H1 (cell line): ENCODE data around the gene PHRF1. TPM values are rescaled to one million over a fixed set of nuclear protein-coding genes. Genes with fewer than 3 reads are reported as not detected.

Source experiments
- CTCF ChIA-PET: fragments of 300-600 bp; sonication (Branson Sonifier 250); formaldehyde crosslinking; loops from one replicate; lab custom pipeline; 2021; ENCODE audit not compliant: partially characterized antibody; lab: Charles Lee
- POLR2A ChIA-PET: fragments of 300-600 bp; sonication (Branson Sonifier 250); formaldehyde crosslinking; loops from one replicate; lab custom pipeline; 2021; ENCODE audit warnings: inconsistent platforms; ENCODE audit not compliant: partially characterized antibody; lab: Charles Lee
- DNase-seq, 2 experiments: peaks; one replicate each; pipeline versions ENCODE4 v3.0.0 to v3.0.0-alpha.2; 2010 to 2022; ENCODE audit warnings: low spot score in 2 of 2, low read depth in 1 of 2, mixed read lengths in 1 of 2
- FAIRE-seq: peaks from 2 replicates; lab custom pipeline; 2011; peaks lifted over from hg19 to GRCh38; lab: Jason Lieb, UNC
- H2AFZ ChIP-seq: 2 replicates; pipeline ENCODE4 v1.8.1; 2012; ENCODE audit warnings: low read length, inconsistent platforms
- H2AK5ac ChIP-seq: 2 replicates; pipeline ENCODE4 v1.6.1; 2013; ENCODE audit warnings: low read depth, low read length
- H2BK120ac ChIP-seq: replicated peaks from 2 replicates; pipeline ENCODE3; 2013; ENCODE audit warnings: low read depth, low read length, inconsistent platforms
- H2BK12ac ChIP-seq: 2 replicates; pipeline ENCODE4 v1.6.1; 2013; ENCODE audit warnings: low read depth, low read length
- H2BK15ac ChIP-seq: 2 replicates; pipeline ENCODE4 v1.6.1; 2013; ENCODE audit warnings: low read length
- H2BK20ac ChIP-seq: 2 replicates; pipeline ENCODE4 v1.6.1; 2013; ENCODE audit warnings: low read length
- H2BK5ac ChIP-seq: 2 replicates; pipeline ENCODE4 v1.6.1; 2013; ENCODE audit warnings: low read depth, low read length
- H3K14ac ChIP-seq: 2 replicates; pipeline ENCODE4 v1.6.1; 2013; ENCODE audit warnings: inconsistent platforms; ENCODE audit not compliant: insufficient read length
- H3K18ac ChIP-seq: 2 replicates; pipeline ENCODE4 v1.6.1; 2013; ENCODE audit warnings: low read length; ENCODE audit errors: extremely low read depth
- H3K23ac ChIP-seq: 2 replicates; pipeline ENCODE4 v1.6.1; 2013; ENCODE audit warnings: inconsistent platforms; ENCODE audit not compliant: insufficient read length
- H3K23me2 ChIP-seq: 2 replicates; pipeline ENCODE4 v1.6.1; 2013; ENCODE audit warnings: low read depth, low read length
- H3K27ac ChIP-seq: 2 replicates; pipeline ENCODE4 v1.6.1; 2011; ENCODE audit warnings: low read depth, low read length, inconsistent platforms
- H3K27me3 ChIP-seq, 4 experiments: replicated peaks in 1 of 4; 1 replicate in 1 of 4; 2 replicates in 3 of 4; pipeline versions ENCODE4 v1.6.1 to v1.8.1; 2011 to 2013; ENCODE audit warnings: low read length in 3 of 4, mild to moderate bottlenecking in 3 of 4, inconsistent platforms in 2 of 4, mixed read lengths in 2 of 4, moderate library complexity in 1 of 4; ENCODE audit not compliant: control insufficient read depth in 3 of 4, insufficient read depth in 3 of 4; ENCODE audit errors: extremely low read depth in 1 of 4
- H3K36me3 ChIP-seq, 4 experiments: 2 replicates each; pipeline versions ENCODE4 v1.6.1 to v1.8.1; 2011 to 2013; ENCODE audit warnings: mild to moderate bottlenecking in 4 of 4, low read length in 3 of 4, moderate library complexity in 2 of 4, control low read depth in 1 of 4, inconsistent platforms in 1 of 4; ENCODE audit not compliant: insufficient read depth in 4 of 4, control insufficient read depth in 2 of 4
- H3K4ac ChIP-seq: replicated peaks from 2 replicates; pipeline ENCODE3; 2013; ENCODE audit warnings: low read length, low read depth, mixed read lengths, inconsistent platforms; ENCODE audit not compliant: insufficient read length
- H3K4me1 ChIP-seq, 4 experiments: replicated peaks in 1 of 4; 1 replicate in 1 of 4; 2 replicates in 3 of 4; pipeline versions ENCODE4 v1.6.1 to v1.8.1; 2011 to 2013; ENCODE audit warnings: low read length in 3 of 4, inconsistent platforms in 2 of 4, mixed read lengths in 1 of 4; ENCODE audit not compliant: insufficient read depth in 4 of 4, control insufficient read depth in 3 of 4
- H3K4me2 ChIP-seq, 2 experiments: 2 replicates each; pipeline versions ENCODE4 v1.6.1 to v1.8.1; 2011 to 2013; ENCODE audit warnings: low read depth in 2 of 2, low read length in 2 of 2, control low read depth in 1 of 2, inconsistent platforms in 1 of 2, mild to moderate bottlenecking in 1 of 2; ENCODE audit not compliant: insufficient read depth in 1 of 2
- H3K4me3 ChIP-seq, 4 experiments: fragments of 200-600, 300-600 bp in 1 of 4; sonication (generic), shearing (Covaris generic), sonication (Bioruptor Twin) in 1 of 4; 2 replicates each; pipeline versions ENCODE4 v1.5.1 to v1.8.1; 2011 to 2016; ENCODE audit warnings: low read length in 4 of 4, low read depth in 3 of 4, control low read depth in 2 of 4, inconsistent platforms in 2 of 4, mild to moderate bottlenecking in 2 of 4, mixed read lengths in 1 of 4, moderate library complexity in 1 of 4; ENCODE audit not compliant: insufficient read depth in 2 of 4; ENCODE audit errors: extremely low read depth in 1 of 4
- H3K56ac ChIP-seq: replicated peaks from 2 replicates; pipeline ENCODE3; 2013; ENCODE audit warnings: low read depth, mild to moderate bottlenecking, mixed read lengths, low read length, inconsistent platforms; ENCODE audit not compliant: insufficient read length
- H3K79me1 ChIP-seq: 2 replicates; pipeline ENCODE4 v1.6.1; 2013; ENCODE audit warnings: low read depth, low read length, control low read depth
- H3K79me2 ChIP-seq, 2 experiments: 2 replicates each; pipeline versions ENCODE4 v1.6.1 to v1.8.1; 2012 to 2013; ENCODE audit warnings: low read length in 2 of 2, mild to moderate bottlenecking in 2 of 2, inconsistent platforms in 1 of 2; ENCODE audit not compliant: insufficient read depth in 2 of 2, control insufficient read depth in 1 of 2
- H3K9ac ChIP-seq, 4 experiments: replicated peaks in 1 of 4; 1 replicate in 1 of 4; 2 replicates in 3 of 4; pipeline versions ENCODE4 v1.6.1 to v1.8.1; 2011 to 2013; ENCODE audit warnings: low read depth in 3 of 4, low read length in 3 of 4, control low read depth in 2 of 4, mild to moderate bottlenecking in 2 of 4, moderate library complexity in 2 of 4, inconsistent platforms in 1 of 4; ENCODE audit errors: extremely low read depth in 1 of 4
- H3K9me3 ChIP-seq, 2 experiments: 2 replicates each; pipeline versions ENCODE4 v1.6.1 to v1.8.1; 2012 to 2013; ENCODE audit warnings: mild to moderate bottlenecking in 2 of 2, moderate library complexity in 2 of 2, control low read depth in 1 of 2, inconsistent platforms in 1 of 2, low read depth in 1 of 2, low read length in 1 of 2, mixed read lengths in 1 of 2; ENCODE audit not compliant: insufficient read depth in 2 of 2
- H4K20me1 ChIP-seq, 2 experiments: replicated peaks in 1 of 2; 2 replicates each; pipeline versions ENCODE3 to v1.8.1; 2011 to 2013; ENCODE audit warnings: inconsistent platforms in 2 of 2, low read length in 2 of 2, mild to moderate bottlenecking in 1 of 2; ENCODE audit not compliant: insufficient read depth in 2 of 2, control insufficient read depth in 1 of 2
- H4K5ac ChIP-seq: 2 replicates; pipeline ENCODE4 v1.6.1; 2013; ENCODE audit warnings: low read length, low read depth, mixed read lengths, inconsistent platforms; ENCODE audit not compliant: insufficient read length
- H4K8ac ChIP-seq: 2 replicates; pipeline ENCODE4 v1.8.0; 2013; ENCODE audit warnings: mild to moderate bottlenecking, moderate library complexity, low read length, inconsistent platforms; ENCODE audit not compliant: insufficient read depth; ENCODE audit errors: extremely low read depth
- H4K91ac ChIP-seq: replicated peaks from 2 replicates; pipeline ENCODE3; 2013; ENCODE audit warnings: low read length, mixed read lengths, inconsistent platforms; ENCODE audit not compliant: insufficient read length
- ASH2L ChIP-seq: fragments of 200-600, 300-600 bp; sonication (generic); IDR thresholded peaks from one replicate; pipeline ENCODE4 v1.7.1; 2017; ENCODE audit warnings: low read length
- CREB1 ChIP-seq: IDR thresholded peaks from 2 replicates; pipeline ENCODE4 v1.6.1; 2012; ENCODE audit warnings: inconsistent platforms
- E2F6 ChIP-seq: IDR thresholded peaks from 2 replicates; pipeline ENCODE4 v1.6.1; 2012; ENCODE audit warnings: inconsistent platforms
- GTF2F1 ChIP-seq: IDR thresholded peaks from 2 replicates; pipeline ENCODE4 v1.6.1; 2012; ENCODE audit warnings: low read depth, low read length, improper control_type of control experiment, borderline replicate concordance
- HDAC6 ChIP-seq: IDR thresholded peaks from one replicate; pipeline ENCODE4 v1.7.1; 2012; ENCODE audit warnings: low read depth, mild to moderate bottlenecking, inconsistent platforms, low read length, moderate library complexity
- KDM4A ChIP-seq: IDR thresholded peaks from one replicate; pipeline ENCODE4 v1.7.1; 2012; ENCODE audit warnings: low read depth, mild to moderate bottlenecking, moderate library complexity, low read length, inconsistent platforms; ENCODE audit not compliant: severe bottlenecking
- MAX ChIP-seq: IDR thresholded peaks from 2 replicates; pipeline ENCODE4 v1.6.1; 2012; ENCODE audit warnings: inconsistent platforms
- PHF8 ChIP-seq: fragments of 200-600 bp; sonication (generic); conservative IDR thresholded peaks from 2 replicates; pipeline ENCODE4 v1.7.1; 2012; ENCODE audit warnings: low read depth, mild to moderate bottlenecking, inconsistent platforms, low read length, moderate library complexity
- RFX5 ChIP-seq: IDR thresholded peaks from 2 replicates; pipeline ENCODE4 v1.6.1; 2011; ENCODE audit warnings: low read depth, low read length, improper control_type of control experiment, borderline replicate concordance
- SP2 ChIP-seq: IDR thresholded peaks from 2 replicates; pipeline ENCODE4 v1.6.1; 2012; ENCODE audit warnings: mild to moderate bottlenecking, low read length, inconsistent platforms
- TCF12 ChIP-seq: IDR thresholded peaks from 2 replicates; pipeline ENCODE4 v1.6.1; 2011; ENCODE audit warnings: low read depth, mild to moderate bottlenecking, low read length
- TEAD4 ChIP-seq: IDR thresholded peaks from 2 replicates; pipeline ENCODE4 v1.6.1; 2012; ENCODE audit warnings: low read depth, low read length, inconsistent platforms, mixed read lengths
- YY1 ChIP-seq: IDR thresholded peaks from 2 replicates; pipeline ENCODE4 v1.6.1; 2011; ENCODE audit warnings: low read depth, mild to moderate bottlenecking, low read length
- WGBS, 2 experiments: shearing (Covaris generic) in 1 of 2; methylation state at CpG; one replicate each; pipeline versions ENCODE4 v1.1.6 to v1.1.7; 2013 to 2015; ENCODE audit warnings: low lambda C conversion rate in 2 of 2, mixed read lengths in 2 of 2, inconsistent platforms in 1 of 2, low coverage in 1 of 2, missing lambda C conversion rate in 1 of 2; ENCODE audit not compliant: insufficient replicate concordance in 2 of 2, insufficient coverage in 1 of 2, insufficient read length in 1 of 2; ENCODE audit errors: extremely low coverage in 1 of 2, missing lambda C conversion rate in 1 of 2; 5-methylcytosine and 5-hydroxymethylcytosine counted together
- polyA plus RNA-seq, 7 experiments: library from polyadenylated mRNA; depleted of rRNA in 3 of 7; stranded (reverse) in 5 of 7; unstranded in 2 of 7; fragments of >200 nt in 5 of 7; fragments of 200-250 nt in 2 of 7; gene quantifications; 1 replicate in 5 of 7; 2 replicates in 1 of 7; 4 replicates in 1 of 7; pipeline versions ENCODE4 v1.2.1 to v1.2.3, GENCODE V29; 2011 to 2013; ENCODE audit warnings: missing spikeins in 2 of 7, mixed read lengths in 2 of 7
- total RNA-seq: library from RNA; stranded (reverse); fragmentation: NEBNext Ultra II Directional; extraction: Animal tissue kit (Norgen Biotek cat#: 25700); gene quantifications from 2 replicates; pipeline ENCODE4 v1.2.1, GENCODE V29; 2021

Gene PHRF1
- total and polyA plus RNA-seq, 2 of the 8 experiments (the other 6 are each of a cell fraction or from before 2014, with no cell fraction given): 13.4 to 37.3 TPM

- H4K8ac ChIP-seq: no peak overlapping the region
- no peak overlapping the region for H4K91ac ChIP-seq
- H3K56ac ChIP-seq: no peak overlapping the region
- ChIA-PET CTCF (interaction anchor here (1.6 kb wide), 1 partner anchor 25 kb away, joined by 5 read pairs; no protein-coding TSS in a partner anchor), POLR2A (interaction anchor here (0.6 to 1.0 kb wide), 3 partner anchors 15 to 170 kb away, joined by 3 read pairs; no protein-coding TSS in a partner anchor)
- no peak overlapping the region for H2BK15ac ChIP-seq
- H2BK5ac ChIP-seq: no peak overlapping the region
- FAIRE-seq: no peak
- no peak overlapping the region for H3K27ac ChIP-seq
- peaks cover 38 to 63% of the 10 kb centered on the region in 2 experiments for H3K79me2 ChIP-seq
- no peak overlapping the region for H4K5ac ChIP-seq
- no peak overlapping the region for H3K9ac ChIP-seq
- H3K18ac ChIP-seq: no peak overlapping the region
- no peak overlapping the region for H2BK12ac ChIP-seq
- H3K14ac ChIP-seq: no peak overlapping the region
- H2BK120ac ChIP-seq: no peak overlapping the region
- peaks cover 47 to 53% of the 10 kb centered on the region in 2 experiments for H4K20me1 ChIP-seq
- no peak overlapping the region for H3K4me2 ChIP-seq
- H2BK20ac ChIP-seq: no peak overlapping the region
- no peak for DNase-seq
- H3K4me3 ChIP-seq: no peak overlapping the region
- no peak overlapping the region for H2AK5ac ChIP-seq
- H3K9me3 ChIP-seq: no peaks in the 10 kb centered on the region
- no peaks in the 10 kb centered on the region for H3K27me3 ChIP-seq
- TF ChIP-seq SP2 (no peak), YY1 (no peak), PHF8 (no peak), ASH2L (no peak), CREB1 (no peak), E2F6 (no peak), MAX (no peak), KDM4A (no peak), GTF2F1 (no peak), HDAC6 (no peak), RFX5 (no peak), TEAD4 (no peak), TCF12 (no peak)
- H3K4ac ChIP-seq: no peak overlapping the region
- 92% methylated on average over 17 of the region's 17 CpGs; no CpG with 5 or more reads in 1 of the 2 experiments for WGBS, 2 experiments
- no peak overlapping the region for H2AFZ ChIP-seq
- H3K4me1 ChIP-seq: peaks cover 4 to 11% (median 5%) of the 10 kb centered on the region in 4 experiments; a peak in 6 of 7 replicates
- peaks cover 6 to 19% (median 16%) of the 10 kb centered on the region in 4 experiments; a peak in 6 of 8 replicates for H3K36me3 ChIP-seq
- no peak overlapping the region for H3K23ac ChIP-seq
- H3K79me1 ChIP-seq: peaks cover 29% of the 10 kb centered on the region
- H3K23me2 ChIP-seq: peaks cover 6% of the 10 kb centered on the region
These were observed 5.5 kb downstream of the PHRF1 start for GRCh38 chr11:581752-582151.
